ENCODE results near the gene ZBTB42.

GRCh38 chr14:104781271-104782077 lies 19.4 kb upstream of the ZBTB42 start:
- TF ChIP-seq CREB1 (IDR thresholded peaks at IDR 0.05; ENCODE audit: low read depth) (no peak), EP300 (IDR thresholded peaks at IDR 0.05; ENCODE audit: borderline replicate concordance) (no peak), EGR1 (IDR thresholded peaks at IDR 0.05) (no peak), USF1 (IDR thresholded peaks at IDR 0.05) (no peak), TAF1 (IDR thresholded peaks at IDR 0.05; ENCODE audit: low read depth) (no peak), CEBPB (IDR thresholded peaks at IDR 0.05) (no peak), MAX (IDR thresholded peaks at IDR 0.05) (no peak)

Data from Ishikawa (cell line).